Endothelial cell of umbilical vein (primary cell): ENCODE data around the gene MACROH2A1. TPM values are rescaled to one million over a fixed set of nuclear protein-coding genes. Genes with fewer than 3 reads are reported as not detected.

Experiments
- BruUV-seq: library from RNA; stranded (reverse); fragments of 400-500 nt; replicated peaks from 2 replicates; lab custom pipeline; 2021; lab: Mats Ljungman, UMichigan
- CTCF ChIA-PET: fragments of 300-600, 350-600 bp; sonication (Branson Sonifier 250); formaldehyde crosslinking; loops from one replicate; lab custom pipeline; 2021; ENCODE audit warnings: antibody characterized with exemption, inconsistent platforms; lab: Charles Lee
- POLR2A ChIA-PET: fragments of 300-600, 350-600 bp; sonication (Branson Sonifier 250); formaldehyde crosslinking; loops from one replicate; lab custom pipeline; 2021; ENCODE audit warnings: antibody characterized with exemption, inconsistent platforms; lab: Charles Lee
- DNase-seq: peaks from one replicate; pipeline ENCODE4 v3.0.0-alpha.2; 2011; ENCODE audit warnings: low read depth, low spot score
- FAIRE-seq: peaks from 2 replicates; lab custom pipeline; 2011; peaks lifted over from hg19 to GRCh38; lab: Jason Lieb, UNC
- H2AFZ ChIP-seq: 2 replicates; pipeline ENCODE4 v1.6.0; 2012; ENCODE audit warnings: low read depth, low read length, control low read depth, inconsistent platforms
- H3K27ac ChIP-seq: 2 replicates; pipeline ENCODE4 v1.5.1; 2011; ENCODE audit warnings: low read depth, mild to moderate bottlenecking, control low read depth, low read length, moderate library complexity; ENCODE audit not compliant: insufficient read depth
- H3K27me3 ChIP-seq, 2 experiments: 2 replicates each; pipeline versions ENCODE4 v1.6.0 to v1.6.1; 2011; ENCODE audit warnings: low read length in 2 of 2, mixed read lengths in 1 of 2; ENCODE audit not compliant: control insufficient read depth in 2 of 2, insufficient read depth in 2 of 2
- H3K36me3 ChIP-seq, 2 experiments: 2 replicates in 1 of 2; 3 replicates in 1 of 2; pipeline ENCODE4 v1.5.1; 2011; ENCODE audit warnings: low read length in 2 of 2, mild to moderate bottlenecking in 1 of 2, moderate library complexity in 1 of 2; ENCODE audit not compliant: control insufficient read depth in 2 of 2, insufficient read depth in 2 of 2; ENCODE audit errors: extremely low read depth in 1 of 2
- H3K4me1 ChIP-seq: 3 replicates; pipeline ENCODE4 v1.5.1; 2011; ENCODE audit warnings: mild to moderate bottlenecking, low read length; ENCODE audit not compliant: control insufficient read depth, insufficient read depth; ENCODE audit errors: extremely low read depth
- H3K4me2 ChIP-seq: 2 replicates; pipeline ENCODE4 v1.6.1; 2011; ENCODE audit warnings: low read length, control low read depth, mixed read lengths; ENCODE audit not compliant: insufficient read depth
- H3K4me3 ChIP-seq, 3 experiments: fragments of 200-600 bp in 1 of 3; sonication (generic), shearing (Covaris generic) in 1 of 3; replicated peaks in 1 of 3; 2 replicates each; pipeline ENCODE4 v1.5.1; 2011 to 2016; ENCODE audit warnings: control low read depth in 3 of 3, low read length in 3 of 3, mild to moderate bottlenecking in 2 of 3, inconsistent platforms in 1 of 3, low read depth in 1 of 3, moderate library complexity in 1 of 3; ENCODE audit not compliant: insufficient read depth in 1 of 3
- H3K79me2 ChIP-seq: 2 replicates; pipeline ENCODE4 v1.6.0; 2012; ENCODE audit warnings: low read length, inconsistent platforms; ENCODE audit not compliant: control insufficient read depth, insufficient read depth
- H3K9ac ChIP-seq: replicated peaks from 2 replicates; pipeline ENCODE3; 2011; ENCODE audit warnings: low read length, control low read depth; ENCODE audit not compliant: insufficient read depth; ENCODE audit errors: extremely low read depth
- H3K9me1 ChIP-seq: replicated peaks from 3 replicates; pipeline ENCODE4 v1.6.0; 2011; ENCODE audit warnings: mild to moderate bottlenecking, low read length; ENCODE audit not compliant: control insufficient read depth, insufficient read depth; ENCODE audit errors: extremely low read depth
- H3K9me3 ChIP-seq: replicated peaks from 2 replicates; pipeline ENCODE4 v1.5.1; 2012; ENCODE audit warnings: low read length, inconsistent platforms; ENCODE audit not compliant: control insufficient read depth, insufficient read depth
- H4K20me1 ChIP-seq: replicated peaks from 2 replicates; pipeline ENCODE3; 2011; ENCODE audit warnings: mild to moderate bottlenecking, low read length; ENCODE audit not compliant: control insufficient read depth, insufficient read depth; ENCODE audit errors: extremely low read depth
- EZH2 ChIP-seq: IDR thresholded peaks from 2 replicates; pipeline ENCODE4 v1.6.1; 2012; ENCODE audit warnings: borderline replicate concordance, low read depth, mild to moderate bottlenecking, moderate library complexity, low read length, inconsistent platforms; ENCODE audit not compliant: severe bottlenecking
- FOS ChIP-seq: IDR thresholded peaks from 2 replicates; pipeline ENCODE4 v1.6.1; 2011; ENCODE audit warnings: mild to moderate bottlenecking, low read length, moderate library complexity, borderline replicate concordance; ENCODE audit not compliant: insufficient read depth
- GATA2 ChIP-seq: IDR thresholded peaks from 2 replicates; pipeline ENCODE4 v1.7.0; 2011; ENCODE audit warnings: low read depth, mild to moderate bottlenecking, moderate library complexity, mixed read lengths, low read length; ENCODE audit not compliant: insufficient read length, insufficient read depth
- JUN ChIP-seq: IDR thresholded peaks from 2 replicates; pipeline ENCODE4 v1.6.1; 2011; ENCODE audit warnings: borderline replicate concordance, low read depth; ENCODE audit not compliant: insufficient read length, insufficient read depth
- MAX ChIP-seq: IDR thresholded peaks from 2 replicates; pipeline ENCODE4 v1.6.1; 2011; ENCODE audit not compliant: insufficient read depth, insufficient read length
- MYC ChIP-seq: IDR thresholded peaks from one replicate; pipeline ENCODE4 v1.6.1; 2011; ENCODE audit warnings: mild to moderate bottlenecking, low read depth, low read length
- POLR2A ChIP-seq: IDR thresholded peaks from 2 replicates; pipeline ENCODE4 v1.6.1; 2012; ENCODE audit warnings: low read depth, mild to moderate bottlenecking, control low read depth, low read length
- POLR2AphosphoS5 ChIP-seq: IDR thresholded peaks from 2 replicates; pipeline ENCODE4 v1.6.1; 2012; ENCODE audit warnings: low read depth, mild to moderate bottlenecking, control low read depth, low read length, moderate library complexity; ENCODE audit not compliant: insufficient read depth
- dilution Hi-C: fragments of 300-500 bp; cut with MboI; formaldehyde crosslinking; loops from one replicate; pipeline ENCODE4 v1.15.0; 2019; ENCODE audit warnings: low sequenced_read_pairs; ENCODE audit not compliant: extremely low pct_ligation_motif_present
- intact Hi-C: fragments of 100-400 bp; cut with micrococcal nuclease; formaldehyde crosslinking; loops from one replicate; pipeline ENCODE4 v1.10.0; 2022
- polyA plus RNA-seq, 4 experiments: library from polyadenylated mRNA; depleted of rRNA in 3 of 4; stranded (reverse) in 3 of 4; unstranded in 1 of 4; fragments of >200 nt; gene quantifications; 2 replicates each; pipeline versions ENCODE4 v1.2.1 to v1.2.3, GENCODE V29; 2011 to 2012; ENCODE audit warnings: missing spikeins in 1 of 4
- total RNA-seq: library from RNA; stranded (reverse); gene quantifications from 2 replicates; pipeline ENCODE4 v1.2.3, GENCODE V29; 2021
- TF ChIP-seq, protein P1 (sequence below), 2 donors: IDR thresholded peaks; 1 replicate in 1 of 2; 2 replicates in 1 of 2; pipeline ENCODE4 v1.5.1; 2011; ENCODE audit warnings: low read length in 2 of 2, mild to moderate bottlenecking in 2 of 2, moderate library complexity in 2 of 2, control low read depth in 1 of 2, inconsistent platforms in 1 of 2, low read depth in 1 of 2; ENCODE audit not compliant: insufficient read depth in 1 of 2; ENCODE audit errors: extremely low read depth in 1 of 2

MACROH2A1 gene
- total and polyA plus RNA-seq, 2 donors (not counting 3 experiments of a cell fraction or from before 2014, with no cell fraction given): 89.3 to 147 TPM

DNA sequence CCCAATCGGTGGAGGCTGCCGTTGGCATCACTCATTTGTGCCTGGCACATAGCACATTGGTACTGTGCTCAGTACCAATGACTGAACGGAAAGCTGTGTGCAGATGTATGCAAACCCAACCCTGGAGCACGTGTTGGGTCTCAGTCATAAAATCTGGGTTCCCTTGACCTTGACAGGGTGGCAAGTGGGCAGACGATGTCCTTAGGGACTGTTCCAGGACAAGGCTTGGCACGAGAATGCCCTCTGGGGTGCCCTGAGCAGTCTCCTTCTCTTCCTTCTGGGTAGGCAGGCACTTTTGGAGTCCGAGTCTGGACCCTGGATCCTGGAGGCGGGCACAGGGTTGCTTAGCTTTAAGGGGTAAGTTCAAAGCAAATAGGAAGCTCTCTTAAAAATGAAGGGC lies 75.8 kb downstream of the MACROH2A1 start:
- no peak overlapping the region for H2AFZ ChIP-seq
- no TSS peak for BruUV-seq
- no peaks in the 10 kb centered on the region for H3K36me3 ChIP-seq
- H3K27ac ChIP-seq: no peak overlapping the region
- TF ChIP-seq GATA2: no peak
- TF ChIP-seq EZH2: no peak
- FAIRE-seq (no peak), DNase-seq (no peak)
- H3K4me3 ChIP-seq: no peak overlapping the region
- no peaks in the 10 kb centered on the region for H4K20me1 ChIP-seq
- no peak overlapping the region for H3K9ac ChIP-seq
- H3K27me3 ChIP-seq: no peaks in the 10 kb centered on the region
- no peak overlapping the region for H3K4me2 ChIP-seq
- H3K79me2 ChIP-seq: no peaks in the 10 kb centered on the region
- no peaks in the 10 kb centered on the region for H3K9me1 ChIP-seq
- dilution Hi-C loops: no loop called here
- H3K9me3 ChIP-seq: no peaks in the 10 kb centered on the region
- intact Hi-C loops: no loop called here
- ChIA-PET CTCF (interaction anchor here (1.4 kb wide), 1 partner anchor 101 kb away, joined by 3 read pairs; no protein-coding TSS in a partner anchor), POLR2A (no interaction called here)
- H3K4me1 ChIP-seq: no peaks in the 10 kb centered on the region

DNA sequence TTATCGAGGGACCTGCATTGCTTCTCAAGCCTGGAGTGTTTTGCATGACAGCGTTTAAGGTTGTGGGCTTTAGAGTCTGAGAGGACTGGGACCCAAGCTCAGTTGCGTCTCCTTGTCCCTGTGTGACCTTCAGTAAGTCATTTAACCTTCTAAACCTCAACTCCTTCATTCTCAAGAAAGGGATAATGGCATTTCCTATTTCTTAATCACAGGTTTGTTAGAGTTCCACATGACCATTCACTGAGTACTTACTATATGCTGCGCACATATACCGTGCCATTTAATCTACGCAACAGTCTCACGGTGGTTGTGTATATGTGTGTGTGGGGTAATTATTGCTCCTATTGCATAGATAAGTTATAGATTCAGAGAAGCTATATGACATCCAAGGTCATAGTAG lies 76.3 kb downstream of the MACROH2A1 start:
- H2AFZ ChIP-seq: no peak overlapping the region
- ChIA-PET POLR2A (no interaction called here), CTCF (interaction anchor here (0.9 to 1.4 kb wide), 2 partner anchors 58 to 102 kb away, joined by 3 read pairs; no protein-coding TSS in a partner anchor)
- no peak overlapping the region for H3K9ac ChIP-seq
- TF ChIP-seq POLR2A (no peak), POLR2AphosphoS5 (no peak), GATA2 (no peak), MYC (no peak), MAX (no peak), JUN (no peak), EZH2 (no peak), FOS (no peak)
- TF ChIP-seq, protein P1, sequence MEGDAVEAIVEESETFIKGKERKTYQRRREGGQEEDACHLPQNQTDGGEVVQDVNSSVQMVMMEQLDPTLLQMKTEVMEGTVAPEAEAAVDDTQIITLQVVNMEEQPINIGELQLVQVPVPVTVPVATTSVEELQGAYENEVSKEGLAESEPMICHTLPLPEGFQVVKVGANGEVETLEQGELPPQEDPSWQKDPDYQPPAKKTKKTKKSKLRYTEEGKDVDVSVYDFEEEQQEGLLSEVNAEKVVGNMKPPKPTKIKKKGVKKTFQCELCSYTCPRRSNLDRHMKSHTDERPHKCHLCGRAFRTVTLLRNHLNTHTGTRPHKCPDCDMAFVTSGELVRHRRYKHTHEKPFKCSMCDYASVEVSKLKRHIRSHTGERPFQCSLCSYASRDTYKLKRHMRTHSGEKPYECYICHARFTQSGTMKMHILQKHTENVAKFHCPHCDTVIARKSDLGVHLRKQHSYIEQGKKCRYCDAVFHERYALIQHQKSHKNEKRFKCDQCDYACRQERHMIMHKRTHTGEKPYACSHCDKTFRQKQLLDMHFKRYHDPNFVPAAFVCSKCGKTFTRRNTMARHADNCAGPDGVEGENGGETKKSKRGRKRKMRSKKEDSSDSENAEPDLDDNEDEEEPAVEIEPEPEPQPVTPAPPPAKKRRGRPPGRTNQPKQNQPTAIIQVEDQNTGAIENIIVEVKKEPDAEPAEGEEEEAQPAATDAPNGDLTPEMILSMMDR (IDR thresholded peaks at IDR 0.05; ENCODE audit: extremely low read depth in 1 of 2, insufficient read depth in 1 of 2, low read depth in 1 of 2, low read length in 2 of 2): no peak
- no peaks in the 10 kb centered on the region for H3K27me3 ChIP-seq
- FAIRE-seq (no peak), DNase-seq (no peak)
- no peaks in the 10 kb centered on the region for H3K36me3 ChIP-seq
- no peak overlapping the region for H3K4me3 ChIP-seq
- dilution Hi-C loops (no loop called here), intact Hi-C loops (no loop called here)
- no peaks in the 10 kb centered on the region for H3K9me1 ChIP-seq
- H3K4me2 ChIP-seq: no peak overlapping the region
- H3K27ac ChIP-seq: no peak overlapping the region
- no peaks in the 10 kb centered on the region for H3K4me1 ChIP-seq
- BruUV-seq: no TSS peak
- no peaks in the 10 kb centered on the region for H3K9me3 ChIP-seq
- no peaks in the 10 kb centered on the region for H4K20me1 ChIP-seq
- H3K79me2 ChIP-seq: no peaks in the 10 kb centered on the region
